DND-41 (cell line): Measurements from ENCODE around the gene ZSCAN22.

ENCODE experiments used
- ATAC-seq: fragments of 200-7000 bp; cut with Tn5 transposase; 3 replicates; pipeline ENCODE4 v1.9.1; 2021; ENCODE audit warnings: low read depth; ENCODE audit not compliant: insufficient read depth
- DNase-seq: peaks from one replicate; pipeline ENCODE4 v3.0.0-alpha.2; 2020
- H2AFZ ChIP-seq: 2 replicates; pipeline ENCODE4 v1.6.0; 2012; ENCODE audit warnings: low read depth, low read length
- H3K27ac ChIP-seq: 2 replicates; pipeline ENCODE4 v1.5.1; 2012; ENCODE audit warnings: low read length, inconsistent platforms
- H3K27me3 ChIP-seq: fragments of 200-600 bp; sonication (generic); 2 replicates; pipeline ENCODE4 v1.6.0; 2012; ENCODE audit warnings: low read length, mild to moderate bottlenecking, inconsistent platforms; ENCODE audit not compliant: insufficient read depth, poor library complexity
- H3K36me3 ChIP-seq: 2 replicates; pipeline ENCODE4 v1.5.1; 2012; ENCODE audit warnings: low read length, inconsistent platforms; ENCODE audit not compliant: insufficient read depth
- H3K4me1 ChIP-seq: 2 replicates; pipeline ENCODE4 v1.5.1; 2012; ENCODE audit warnings: mild to moderate bottlenecking, low read length; ENCODE audit not compliant: insufficient read depth
- H3K4me2 ChIP-seq: 2 replicates; pipeline ENCODE4 v1.6.0; 2012; ENCODE audit warnings: mild to moderate bottlenecking, moderate library complexity, low read length, inconsistent platforms; ENCODE audit not compliant: insufficient read depth
- H3K4me3 ChIP-seq, 2 experiments: fragments of 200-600 bp in 1 of 2; shearing (Covaris generic) in 1 of 2; 2 replicates each; pipeline ENCODE4 v1.5.1; 2012 to 2016; ENCODE audit warnings: inconsistent platforms in 2 of 2, low read length in 2 of 2, mild to moderate bottlenecking in 2 of 2, low read depth in 1 of 2, moderate library complexity in 1 of 2
- H3K79me2 ChIP-seq: 2 replicates; pipeline ENCODE4 v1.6.0; 2012; ENCODE audit warnings: low read length, inconsistent platforms; ENCODE audit not compliant: insufficient read depth
- H3K9ac ChIP-seq: 2 replicates; pipeline ENCODE4 v1.6.0; 2012; ENCODE audit warnings: low read depth, mild to moderate bottlenecking, inconsistent platforms, low read length, moderate library complexity
- H3K9me3 ChIP-seq: 2 replicates; pipeline ENCODE4 v1.5.1; 2012; ENCODE audit warnings: low read length, moderate library complexity, mild to moderate bottlenecking, inconsistent platforms; ENCODE audit not compliant: insufficient read depth, severe bottlenecking
- H4K20me1 ChIP-seq: 2 replicates; pipeline ENCODE4 v1.6.0; 2012; ENCODE audit warnings: low read length; ENCODE audit not compliant: insufficient read depth
- EZH2 ChIP-seq: IDR thresholded peaks from 3 replicates; pipeline ENCODE4 v1.6.1; 2012; ENCODE audit warnings: borderline replicate concordance, low read depth, mild to moderate bottlenecking, moderate library complexity, low read length, inconsistent platforms; ENCODE audit not compliant: severe bottlenecking
- TF ChIP-seq, protein P1 (sequence below): IDR thresholded peaks from 2 replicates; pipeline ENCODE4 v1.5.1; 2012; ENCODE audit warnings: borderline replicate concordance, low read length, moderate library complexity, mild to moderate bottlenecking; ENCODE audit not compliant: poor library complexity, severe bottlenecking; ENCODE audit errors: extremely low read depth

The ZSCAN22 gene

DNA sequence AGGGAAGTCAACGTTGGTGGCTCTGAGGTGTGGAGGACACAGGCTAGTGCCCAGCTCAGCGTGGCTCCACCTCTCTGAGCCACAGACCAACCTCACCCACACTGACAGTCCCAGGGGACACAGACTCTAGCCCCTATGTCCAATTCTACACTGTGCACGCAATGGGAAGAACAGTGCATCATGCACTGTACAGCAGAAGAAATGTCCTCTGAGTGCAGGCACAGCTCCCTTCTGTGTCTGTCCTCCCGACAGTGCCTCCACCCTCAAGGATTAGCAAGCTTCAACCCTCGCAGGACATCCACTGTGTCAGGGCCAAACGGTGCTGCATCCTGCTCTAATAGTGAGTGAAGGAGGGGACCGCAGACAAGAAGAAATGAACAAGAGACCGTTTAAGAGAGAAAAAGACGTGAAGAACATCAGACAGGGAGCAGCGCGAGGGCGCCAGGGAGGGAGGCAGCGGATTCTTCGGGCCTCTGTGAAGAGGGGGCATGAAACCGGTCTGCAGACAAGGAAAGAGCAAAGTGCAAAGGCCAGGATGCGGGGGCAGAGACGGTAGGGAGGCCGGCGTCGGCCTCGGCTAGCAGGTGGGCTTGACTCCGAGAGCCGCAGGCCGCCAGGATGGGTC, 53.4 kb downstream of the ZSCAN22 start:
- H3K4me1 ChIP-seq = peaks cover 27% of the 10 kb centered on the region
- H3K9me3 ChIP-seq = no peaks in the 10 kb centered on the region
- H3K79me2 ChIP-seq = peaks cover 27% of the 10 kb centered on the region
- H2AFZ ChIP-seq = peak overlapping the region; percentile 91
- peak overlapping the region; percentile 91 for H3K9ac ChIP-seq
- TF ChIP-seq, protein P1, sequence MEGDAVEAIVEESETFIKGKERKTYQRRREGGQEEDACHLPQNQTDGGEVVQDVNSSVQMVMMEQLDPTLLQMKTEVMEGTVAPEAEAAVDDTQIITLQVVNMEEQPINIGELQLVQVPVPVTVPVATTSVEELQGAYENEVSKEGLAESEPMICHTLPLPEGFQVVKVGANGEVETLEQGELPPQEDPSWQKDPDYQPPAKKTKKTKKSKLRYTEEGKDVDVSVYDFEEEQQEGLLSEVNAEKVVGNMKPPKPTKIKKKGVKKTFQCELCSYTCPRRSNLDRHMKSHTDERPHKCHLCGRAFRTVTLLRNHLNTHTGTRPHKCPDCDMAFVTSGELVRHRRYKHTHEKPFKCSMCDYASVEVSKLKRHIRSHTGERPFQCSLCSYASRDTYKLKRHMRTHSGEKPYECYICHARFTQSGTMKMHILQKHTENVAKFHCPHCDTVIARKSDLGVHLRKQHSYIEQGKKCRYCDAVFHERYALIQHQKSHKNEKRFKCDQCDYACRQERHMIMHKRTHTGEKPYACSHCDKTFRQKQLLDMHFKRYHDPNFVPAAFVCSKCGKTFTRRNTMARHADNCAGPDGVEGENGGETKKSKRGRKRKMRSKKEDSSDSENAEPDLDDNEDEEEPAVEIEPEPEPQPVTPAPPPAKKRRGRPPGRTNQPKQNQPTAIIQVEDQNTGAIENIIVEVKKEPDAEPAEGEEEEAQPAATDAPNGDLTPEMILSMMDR = no peak
- no peak for TF ChIP-seq EZH2
- DNase-seq = no peak
- H3K27ac ChIP-seq = peak overlapping the region; percentile 93
- peak overlapping the region; percentile 75 to 79 for H3K4me3 ChIP-seq
- no peaks in the 10 kb centered on the region for H3K27me3 ChIP-seq
- H3K4me2 ChIP-seq = peak overlapping the region; percentile 96
- H3K36me3 ChIP-seq = no peaks in the 10 kb centered on the region; the same call in 1 of the 2 replicates
- no peak for ATAC-seq
- H4K20me1 ChIP-seq = peaks cover 4% of the 10 kb centered on the region; the same call in 1 of the 2 replicates

DNA sequence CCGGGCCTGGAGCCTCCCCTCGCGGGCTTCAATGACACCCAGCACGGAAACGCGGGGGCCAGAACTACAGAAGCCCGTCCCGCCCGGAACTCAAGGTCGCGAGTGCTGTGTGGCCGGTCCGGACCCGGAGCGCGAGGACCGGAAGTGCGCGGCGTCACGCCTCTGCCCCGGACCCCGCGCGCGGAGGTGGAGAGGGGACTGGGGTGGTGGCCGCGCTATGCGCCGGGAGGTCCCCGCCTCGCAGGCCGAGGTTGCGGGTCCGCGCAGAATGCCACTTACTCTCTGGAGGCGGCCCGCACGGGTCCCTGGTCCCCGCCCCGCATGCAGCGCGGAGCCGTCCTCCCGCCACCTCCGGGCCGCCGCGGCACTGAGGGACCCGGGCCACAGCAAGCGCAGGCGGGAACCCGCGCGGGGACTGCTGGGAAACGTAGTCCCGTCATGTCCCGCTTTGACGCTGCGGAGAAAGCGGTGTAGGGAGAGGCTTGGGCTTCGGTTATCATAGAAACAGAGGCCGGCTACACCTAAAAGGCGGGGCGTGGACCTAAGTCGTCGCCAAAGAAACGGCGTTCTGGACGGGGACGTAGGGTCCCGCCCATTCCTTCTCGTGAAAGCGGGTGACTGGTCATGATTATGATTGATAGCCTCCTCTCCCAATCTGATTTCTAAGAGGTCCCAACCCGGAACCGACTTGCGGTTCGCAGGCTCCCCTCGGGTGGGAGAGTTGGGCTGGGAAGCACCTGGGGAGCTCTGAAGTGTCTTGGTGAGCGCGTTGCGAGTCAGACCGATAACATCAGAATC, 54.1 kb downstream of the ZSCAN22 start, which contains the start of gene ZNF837:
TSS of gene ZNF837 (minus strand) at position 369 of the 798 bp plus-strand sequence. CDS start 11,698 bp downstream, outside the sequence.
- H3K27ac ChIP-seq = peak within 1 kb of the TSS; percentile 93
- peaks cover 33% of the 10 kb centered on the region for H3K79me2 ChIP-seq
- H3K9me3 ChIP-seq = no peaks in the 10 kb centered on the region
- peak within 1 kb of the TSS; percentile 91 for H3K9ac ChIP-seq
- H3K4me3 ChIP-seq = peak within 1 kb of the TSS; percentile 75 to 79
- peak within 1 kb of the TSS; percentile 96 for H3K4me2 ChIP-seq
- H3K4me1 ChIP-seq = peaks cover 34% of the 10 kb centered on the region
- H2AFZ ChIP-seq = peak within 1 kb of the TSS; percentile 91
- no peaks in the 10 kb centered on the region; the same call in 1 of the 2 replicates for H3K36me3 ChIP-seq
- no peaks in the 10 kb centered on the region for H3K27me3 ChIP-seq
- ATAC-seq (peak; percentile 84), DNase-seq (peak; percentile 100)
- TF ChIP-seq EZH2 = no peak
- TF ChIP-seq, protein P1 = no peak
- H4K20me1 ChIP-seq = peaks cover 4% of the 10 kb centered on the region; the same call in 1 of the 2 replicates

DNA sequence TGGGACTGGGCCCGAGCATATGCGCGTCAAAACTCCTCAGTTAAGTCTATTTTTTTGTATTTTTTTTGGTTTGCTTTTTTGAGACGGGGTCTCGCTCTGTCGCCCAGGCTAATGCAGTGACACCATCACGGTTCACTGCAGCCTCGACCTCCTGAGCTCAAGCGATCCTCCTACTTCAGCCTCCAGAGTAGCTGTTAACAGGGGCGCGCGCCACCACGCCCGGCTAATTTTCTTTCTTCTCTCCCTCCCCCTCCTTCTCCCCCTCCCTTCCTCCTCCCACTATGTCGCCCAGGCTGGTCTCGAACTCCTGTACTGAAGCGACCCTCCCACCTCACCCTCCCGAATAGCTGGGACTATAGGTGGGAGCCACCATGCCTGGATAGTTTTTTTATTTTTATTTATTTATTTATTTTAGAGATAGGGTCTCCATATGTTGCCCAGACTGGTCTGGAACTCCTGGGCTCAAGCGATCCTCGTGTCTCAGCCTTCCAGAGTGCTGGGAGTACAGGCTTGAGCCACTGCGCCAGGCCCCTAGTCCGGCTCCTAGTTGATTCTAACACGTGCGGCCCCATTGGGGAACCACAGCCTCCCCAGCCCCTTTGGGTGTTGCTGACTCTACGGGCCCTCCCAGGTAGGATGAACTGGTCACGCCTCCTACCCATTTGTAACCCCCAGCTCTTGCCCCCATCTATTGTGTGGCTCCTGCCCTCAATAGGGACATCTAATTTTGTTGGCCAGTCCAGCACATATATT, 54.8 kb downstream of the ZSCAN22 start:
- Histone ChIP-seq H2AFZ (peak overlapping the region; percentile 44; the same call in 1 of the 2 replicates), H3K9me3 (no peaks in the 10 kb centered on the region), H3K4me1 (peaks cover 39% of the 10 kb centered on the region), H4K20me1 (peaks cover 4% of the 10 kb centered on the region; the same call in 1 of the 2 replicates), H3K9ac (peak overlapping the region; percentile 57), H3K36me3 (no peaks in the 10 kb centered on the region; the same call in 1 of the 2 replicates), H3K4me2 (peak overlapping the region; percentile 96), H3K27me3 (no peaks in the 10 kb centered on the region), H3K27ac (peak overlapping the region; percentile 67), H3K4me3 (peak overlapping the region; percentile 33 to 75; a peak in 3 of 4 replicates), H3K79me2 (peaks cover 41% of the 10 kb centered on the region)
- TF ChIP-seq EZH2 = no peak
- TF ChIP-seq, protein P1 = no peak
- ATAC-seq (no peak), DNase-seq (no peak)
